ENCODE results near the gene MORC3.

Gene MORC3

GRCh38 chr21:36423771-36424433 lies 103.9 kb downstream of the MORC3 start:
- no peak for DNase-seq (ENCODE audit: low read depth)

- no peak for DNase-seq (ENCODE audit: low read depth)
Observed at GRCh38 chr21:36424592-36424991, 104.6 kb downstream of the MORC3 start.

- no peak for DNase-seq (ENCODE audit: low read depth)
Observed at GRCh38 chr21:36425286-36425685, 105.3 kb downstream of the MORC3 start.

Data from activated T-cell treated with anti-CD3 and anti-CD28 coated beads for 48 hours (primary cell).